Endothelial cell of umbilical vein (primary cell): Measurements from ENCODE around the gene BPIFB3. TPM values are rescaled to one million over a fixed set of nuclear protein-coding genes. Genes with fewer than 3 reads are reported as not detected.

Source experiments
- BruUV-seq: library from RNA; stranded (reverse); fragments of 400-500 nt; replicated peaks from 2 replicates; lab custom pipeline; 2021; lab: Mats Ljungman, UMichigan
- CTCF ChIA-PET: fragments of 300-600, 350-600 bp; sonication (Branson Sonifier 250); formaldehyde crosslinking; loops from one replicate; lab custom pipeline; 2021; ENCODE audit warnings: antibody characterized with exemption, inconsistent platforms; lab: Charles Lee
- POLR2A ChIA-PET: fragments of 300-600, 350-600 bp; sonication (Branson Sonifier 250); formaldehyde crosslinking; loops from one replicate; lab custom pipeline; 2021; ENCODE audit warnings: antibody characterized with exemption, inconsistent platforms; lab: Charles Lee
- DNase-seq: peaks from one replicate; pipeline ENCODE4 v3.0.0-alpha.2; 2011; ENCODE audit warnings: low read depth, low spot score
- FAIRE-seq: peaks from 2 replicates; lab custom pipeline; 2011; peaks lifted over from hg19 to GRCh38; lab: Jason Lieb, UNC
- H2AFZ ChIP-seq: 2 replicates; pipeline ENCODE4 v1.6.0; 2012; ENCODE audit warnings: low read depth, low read length, control low read depth, inconsistent platforms
- H3K27ac ChIP-seq: 2 replicates; pipeline ENCODE4 v1.5.1; 2011; ENCODE audit warnings: low read depth, mild to moderate bottlenecking, control low read depth, low read length, moderate library complexity; ENCODE audit not compliant: insufficient read depth
- H3K27me3 ChIP-seq, 2 experiments: 2 replicates each; pipeline versions ENCODE4 v1.6.0 to v1.6.1; 2011; ENCODE audit warnings: low read length in 2 of 2, mixed read lengths in 1 of 2; ENCODE audit not compliant: control insufficient read depth in 2 of 2, insufficient read depth in 2 of 2
- H3K36me3 ChIP-seq, 2 experiments: 2 replicates in 1 of 2; 3 replicates in 1 of 2; pipeline ENCODE4 v1.5.1; 2011; ENCODE audit warnings: low read length in 2 of 2, mild to moderate bottlenecking in 1 of 2, moderate library complexity in 1 of 2; ENCODE audit not compliant: control insufficient read depth in 2 of 2, insufficient read depth in 2 of 2; ENCODE audit errors: extremely low read depth in 1 of 2
- H3K4me1 ChIP-seq: 3 replicates; pipeline ENCODE4 v1.5.1; 2011; ENCODE audit warnings: mild to moderate bottlenecking, low read length; ENCODE audit not compliant: control insufficient read depth, insufficient read depth; ENCODE audit errors: extremely low read depth
- H3K4me2 ChIP-seq: 2 replicates; pipeline ENCODE4 v1.6.1; 2011; ENCODE audit warnings: low read length, control low read depth, mixed read lengths; ENCODE audit not compliant: insufficient read depth
- H3K4me3 ChIP-seq, 3 experiments: fragments of 200-600 bp in 1 of 3; sonication (generic), shearing (Covaris generic) in 1 of 3; replicated peaks in 1 of 3; 2 replicates each; pipeline ENCODE4 v1.5.1; 2011 to 2016; ENCODE audit warnings: control low read depth in 3 of 3, low read length in 3 of 3, mild to moderate bottlenecking in 2 of 3, inconsistent platforms in 1 of 3, low read depth in 1 of 3, moderate library complexity in 1 of 3; ENCODE audit not compliant: insufficient read depth in 1 of 3
- H3K79me2 ChIP-seq: 2 replicates; pipeline ENCODE4 v1.6.0; 2012; ENCODE audit warnings: low read length, inconsistent platforms; ENCODE audit not compliant: control insufficient read depth, insufficient read depth
- H3K9ac ChIP-seq: replicated peaks from 2 replicates; pipeline ENCODE3; 2011; ENCODE audit warnings: low read length, control low read depth; ENCODE audit not compliant: insufficient read depth; ENCODE audit errors: extremely low read depth
- H3K9me1 ChIP-seq: replicated peaks from 3 replicates; pipeline ENCODE4 v1.6.0; 2011; ENCODE audit warnings: mild to moderate bottlenecking, low read length; ENCODE audit not compliant: control insufficient read depth, insufficient read depth; ENCODE audit errors: extremely low read depth
- H3K9me3 ChIP-seq: replicated peaks from 2 replicates; pipeline ENCODE4 v1.5.1; 2012; ENCODE audit warnings: low read length, inconsistent platforms; ENCODE audit not compliant: control insufficient read depth, insufficient read depth
- H4K20me1 ChIP-seq: replicated peaks from 2 replicates; pipeline ENCODE3; 2011; ENCODE audit warnings: mild to moderate bottlenecking, low read length; ENCODE audit not compliant: control insufficient read depth, insufficient read depth; ENCODE audit errors: extremely low read depth
- CTCF ChIP-seq, 2 donors: IDR thresholded peaks; 1 replicate in 1 of 2; 2 replicates in 1 of 2; pipeline ENCODE4 v1.5.1; 2011; ENCODE audit warnings: low read length in 2 of 2, mild to moderate bottlenecking in 2 of 2, moderate library complexity in 2 of 2, control low read depth in 1 of 2, inconsistent platforms in 1 of 2, low read depth in 1 of 2; ENCODE audit not compliant: insufficient read depth in 1 of 2; ENCODE audit errors: extremely low read depth in 1 of 2
- EZH2 ChIP-seq: IDR thresholded peaks from 2 replicates; pipeline ENCODE4 v1.6.1; 2012; ENCODE audit warnings: borderline replicate concordance, low read depth, mild to moderate bottlenecking, moderate library complexity, low read length, inconsistent platforms; ENCODE audit not compliant: severe bottlenecking
- FOS ChIP-seq: IDR thresholded peaks from 2 replicates; pipeline ENCODE4 v1.6.1; 2011; ENCODE audit warnings: mild to moderate bottlenecking, low read length, moderate library complexity, borderline replicate concordance; ENCODE audit not compliant: insufficient read depth
- GATA2 ChIP-seq: IDR thresholded peaks from 2 replicates; pipeline ENCODE4 v1.7.0; 2011; ENCODE audit warnings: low read depth, mild to moderate bottlenecking, moderate library complexity, mixed read lengths, low read length; ENCODE audit not compliant: insufficient read length, insufficient read depth
- JUN ChIP-seq: IDR thresholded peaks from 2 replicates; pipeline ENCODE4 v1.6.1; 2011; ENCODE audit warnings: borderline replicate concordance, low read depth; ENCODE audit not compliant: insufficient read length, insufficient read depth
- MAX ChIP-seq: IDR thresholded peaks from 2 replicates; pipeline ENCODE4 v1.6.1; 2011; ENCODE audit not compliant: insufficient read depth, insufficient read length
- MYC ChIP-seq: IDR thresholded peaks from one replicate; pipeline ENCODE4 v1.6.1; 2011; ENCODE audit warnings: mild to moderate bottlenecking, low read depth, low read length
- POLR2A ChIP-seq: IDR thresholded peaks from 2 replicates; pipeline ENCODE4 v1.6.1; 2012; ENCODE audit warnings: low read depth, mild to moderate bottlenecking, control low read depth, low read length
- POLR2AphosphoS5 ChIP-seq: IDR thresholded peaks from 2 replicates; pipeline ENCODE4 v1.6.1; 2012; ENCODE audit warnings: low read depth, mild to moderate bottlenecking, control low read depth, low read length, moderate library complexity; ENCODE audit not compliant: insufficient read depth
- dilution Hi-C: fragments of 300-500 bp; cut with MboI; formaldehyde crosslinking; loops from one replicate; pipeline ENCODE4 v1.15.0; 2019; ENCODE audit warnings: low sequenced_read_pairs; ENCODE audit not compliant: extremely low pct_ligation_motif_present
- intact Hi-C: fragments of 100-400 bp; cut with micrococcal nuclease; formaldehyde crosslinking; loops from one replicate; pipeline ENCODE4 v1.10.0; 2022
- polyA plus RNA-seq, 4 experiments: library from polyadenylated mRNA; depleted of rRNA in 3 of 4; stranded (reverse) in 3 of 4; unstranded in 1 of 4; fragments of >200 nt; gene quantifications; 2 replicates each; pipeline versions ENCODE4 v1.2.1 to v1.2.3, GENCODE V29; 2011 to 2012; ENCODE audit warnings: missing spikeins in 1 of 4
- total RNA-seq: library from RNA; stranded (reverse); gene quantifications from 2 replicates; pipeline ENCODE4 v1.2.3, GENCODE V29; 2021

Gene BPIFB3
- total and polyA plus RNA-seq, 2 donors (not counting 3 experiments of a cell fraction or from before 2014, with no cell fraction given) = not detected

GRCh38 chr20:33071198-33071597 lies 17.5 kb downstream of the BPIFB3 start:
- dilution Hi-C loops (no loop called here), intact Hi-C loops (no loop called here)
- Histone ChIP-seq H3K9me3 (no peaks in the 10 kb centered on the region), H3K4me2 (no peak overlapping the region), H2AFZ (no peak overlapping the region), H3K27me3 (no peaks in the 10 kb centered on the region), H3K27ac (no peak overlapping the region), H3K79me2 (no peaks in the 10 kb centered on the region), H3K9ac (no peak overlapping the region), H3K4me3 (no peak overlapping the region), H4K20me1 (no peaks in the 10 kb centered on the region), H3K4me1 (no peaks in the 10 kb centered on the region), H3K9me1 (no peaks in the 10 kb centered on the region), H3K36me3 (no peaks in the 10 kb centered on the region)
- DNase-seq (no peak), FAIRE-seq (no peak)
- ChIA-PET CTCF (no interaction called here), POLR2A (no interaction called here)
- BruUV-seq = no TSS peak
- TF ChIP-seq MAX (no peak), GATA2 (no peak)

DNA sequence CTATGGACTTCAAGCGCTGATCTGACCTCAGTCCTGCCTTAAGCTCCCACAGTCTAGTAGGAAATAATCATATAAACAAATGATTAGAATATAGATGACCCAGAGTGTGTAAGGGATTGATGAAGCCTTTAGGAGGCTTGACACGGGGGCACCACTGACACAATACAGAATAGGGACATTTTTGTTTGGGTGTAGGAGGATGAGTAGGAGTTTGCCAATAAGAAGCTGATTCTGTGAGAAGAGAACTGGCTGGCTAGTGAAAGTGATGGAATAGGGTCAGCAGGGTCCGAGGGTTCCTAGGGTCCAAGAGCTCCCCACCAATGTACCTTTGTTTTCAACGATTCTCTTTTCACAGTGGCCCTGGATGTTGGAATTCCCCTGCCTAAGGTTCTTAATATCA lies 18.7 kb downstream of the BPIFB3 start:
- Histone ChIP-seq H3K9me1 (no peaks in the 10 kb centered on the region), H3K9me3 (no peaks in the 10 kb centered on the region), H3K27me3 (no peaks in the 10 kb centered on the region), H4K20me1 (no peaks in the 10 kb centered on the region), H3K36me3 (no peaks in the 10 kb centered on the region), H3K79me2 (no peaks in the 10 kb centered on the region), H3K9ac (no peak overlapping the region), H3K4me2 (no peak overlapping the region), H2AFZ (no peak overlapping the region), H3K27ac (no peak overlapping the region), H3K4me3 (no peak overlapping the region), H3K4me1 (no peaks in the 10 kb centered on the region)
- FAIRE-seq = no peak
- no peak for DNase-seq
- ChIA-PET CTCF (no interaction called here), POLR2A (no interaction called here)
- TF ChIP-seq POLR2AphosphoS5 (no peak), CTCF (IDR thresholded peaks at IDR 0.05; ENCODE audit: extremely low read depth in 1 of 2, insufficient read depth in 1 of 2, low read depth in 1 of 2, low read length in 2 of 2) (no peak), POLR2A (no peak), MYC (no peak), FOS (no peak), MAX (no peak), JUN (no peak), GATA2 (no peak), EZH2 (no peak)
- intact Hi-C loops = no loop called here
- dilution Hi-C loops = no loop called here
- no TSS peak for BruUV-seq
